ENCODE results near the gene SCLT1. TPM values are rescaled to one million over a fixed set of nuclear protein-coding genes. Genes with fewer than 3 reads are reported as not detected.

Gene SCLT1
- total and polyA plus RNA-seq, 2 of the 4 experiments (the other 2 are of a cell fraction): 4.9 to 7.7 TPM

- Histone ChIP-seq H2BK120ac (ENCODE audit: low read depth, low read length) (peak overlapping the region; percentile 18; the same call in 1 of the 2 replicates), H2BK15ac (ENCODE audit: low read depth, low read length) (no peak overlapping the region; the same call in 2 of the 3 replicates), H3K27ac (ENCODE audit: insufficient read depth, low read length) (no peak overlapping the region), H2BK20ac (ENCODE audit: low read depth, low read length) (no peak overlapping the region), H4K5ac (ENCODE audit: low read depth, low read length) (peak overlapping the region; percentile 39; the same call in 1 of the 2 replicates), H4K8ac (ENCODE audit: low read depth in 2 of 2, low read length in 2 of 2) (peak overlapping the region in 1 of 2 experiments; percentile 50; a peak in 1 of 4 replicates), H2AFZ (replicated peaks; ENCODE audit: low read length, poor library complexity) (no peak overlapping the region), H3K14ac (replicated peaks; ENCODE audit: low read depth, low read length) (peak overlapping the region; percentile 56), H2BK5ac (ENCODE audit: low read depth, low read length, poor library complexity, severe bottlenecking) (peak overlapping the region; percentile 35), H3K4ac (ENCODE audit: low read depth, low read length) (peak overlapping the region; percentile 44; the same call in 1 of the 2 replicates), H3K9ac (ENCODE audit: low read depth, low read length) (no peak overlapping the region), H3K27me3 (ENCODE audit: control insufficient read depth, insufficient read depth, low read length) (no peaks in the 10 kb centered on the region), H3K4me2 (ENCODE audit: low read depth, low read length) (no peak overlapping the region), H3K9me1 (ENCODE audit: insufficient read depth, low read length) (peaks cover 30% of the 10 kb centered on the region), H4K91ac (ENCODE audit: insufficient read depth, low read depth, low read length) (no peak overlapping the region), H3K4me1 (ENCODE audit: control insufficient read depth, insufficient read depth, low read length) (peaks cover 27% of the 10 kb centered on the region), H3K36me3 (ENCODE audit: control insufficient read depth, insufficient read depth, low read length) (peaks cover 55% of the 10 kb centered on the region), H3K4me3 (ENCODE audit: insufficient read depth, low read depth, low read length) (no peak overlapping the region), H3K79me1 (ENCODE audit: low read depth in 1 of 2, low read length in 2 of 2) (peaks cover 43 to 69% of the 10 kb centered on the region in 2 experiments), H3K23ac (ENCODE audit: low read depth, low read length) (peak overlapping the region; percentile 40; the same call in 1 of the 2 replicates), H2AK9ac (replicated peaks; ENCODE audit: low read depth, low read length, poor library complexity) (no peak overlapping the region), H3K18ac (ENCODE audit: low read depth, low read length) (peak overlapping the region; percentile 22; the same call in 1 of the 2 replicates), H4K20me1 (ENCODE audit: insufficient read depth, low read length) (peaks cover 10% of the 10 kb centered on the region; the same call in 1 of the 2 replicates), H2AK5ac (ENCODE audit: low read depth, low read length) (peak overlapping the region; percentile 69), H3K56ac (ENCODE audit: extremely low read depth, insufficient read depth, low read length) (no peak overlapping the region), H3K9me3 (ENCODE audit: control insufficient read depth, insufficient read depth, low read length) (no peaks in the 10 kb centered on the region)
- dilution Hi-C loops (cut with HindIII; ENCODE audit: low sequenced_read_pairs, unreplicated experiment): no loop called here
- in situ Hi-C loops (cut with MboI; ENCODE audit: low sequenced_read_pairs): no loop called here
- no CpG with 5 or more reads among the region's 2 CpGs for WGBS, 2 experiments (ENCODE audit: extremely low coverage in 2 of 2, insufficient read length in 1 of 2)
- CTCF ChIA-PET: interaction anchor here (1.0 kb wide), 1 partner anchor 13 kb away, joined by 3 read pairs; no protein-coding TSS in a partner anchor
- intact Hi-C loops (cut with micrococcal nuclease): no loop called here
- peak; percentile 36 for DNase-seq
- BruUV-seq (replicated peaks): no TSS peak
- no peak for ATAC-seq (ENCODE audit: low read depth)
- POLR2A ChIA-PET (ENCODE audit: unreplicated experiment): no interaction called here
- TF ChIP-seq RFX5 (IDR thresholded peaks at IDR 0.05; ENCODE audit: low read depth, low read length) (no peak), MAZ (IDR thresholded peaks at IDR 0.05; ENCODE audit: borderline replicate concordance, low read depth, low read length) (no peak), MAFK (IDR thresholded peaks at IDR 0.05; ENCODE audit: low read depth, low read length) (no peak), CHD1 (IDR thresholded peaks at IDR 0.05; ENCODE audit: low read depth, low read length) (no peak), RCOR1 (IDR thresholded peaks at IDR 0.05; ENCODE audit: insufficient replicate concordance, low read length) (no peak), CTCF (conservative IDR thresholded peaks at IDR 0.05; ENCODE audit: low read depth, low read length) (no peak), SMC3 (IDR thresholded peaks at IDR 0.05; ENCODE audit: low read depth, low read length) (no peak), FOS (IDR thresholded peaks at IDR 0.05; ENCODE audit: low read depth, low read length) (no peak), CEBPB (IDR thresholded peaks at IDR 0.05; ENCODE audit: low read depth, low read length) (no peak), MXI1 (IDR thresholded peaks at IDR 0.05; ENCODE audit: borderline replicate concordance, low read depth, low read length) (no peak), RAD21 (IDR thresholded peaks at IDR 0.05; ENCODE audit: low read length) (no peak), ELK1 (IDR thresholded peaks at IDR 0.05; ENCODE audit: borderline replicate concordance, low read depth, low read length) (no peak), NFE2L2 (IDR thresholded peaks at IDR 0.05; ENCODE audit: low read depth, low read length) (no peak)
- TF ChIP-seq, protein P1, sequence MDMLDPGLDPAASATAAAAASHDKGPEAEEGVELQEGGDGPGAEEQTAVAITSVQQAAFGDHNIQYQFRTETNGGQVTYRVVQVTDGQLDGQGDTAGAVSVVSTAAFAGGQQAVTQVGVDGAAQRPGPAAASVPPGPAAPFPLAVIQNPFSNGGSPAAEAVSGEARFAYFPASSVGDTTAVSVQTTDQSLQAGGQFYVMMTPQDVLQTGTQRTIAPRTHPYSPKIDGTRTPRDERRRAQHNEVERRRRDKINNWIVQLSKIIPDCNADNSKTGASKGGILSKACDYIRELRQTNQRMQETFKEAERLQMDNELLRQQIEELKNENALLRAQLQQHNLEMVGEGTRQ (IDR thresholded peaks at IDR 0.05; ENCODE audit: low read depth, low read length): no peak
These were observed 237.1 kb downstream of the SCLT1 start for GRCh38 chr4:128856246-128856645.
